CD4-positive, alpha-beta T cell (primary cell): ENCODE results near the gene BABAM2. TPM values are rescaled to one million over a fixed set of nuclear protein-coding genes. Genes with fewer than 3 reads are reported as not detected.

Experiments
- ATAC-seq: fragments of 200-7000 bp; cut with Tn5 transposase; one replicate; pipeline ENCODE4 v1.10.0; 2022; ENCODE audit warnings: mild to moderate bottlenecking; ENCODE audit not compliant: poor library complexity
- CTCF ChIA-PET: fragments of 350-600 bp; sonication (Branson Sonifier 250); formaldehyde crosslinking; loops from one replicate; lab custom pipeline; 2021; ENCODE audit warnings: antibody characterized with exemption, inconsistent platforms; lab: Charles Lee
- POLR2A ChIA-PET: fragments of 350-600 bp; sonication (Branson Sonifier 250); formaldehyde crosslinking; loops from one replicate; lab custom pipeline; 2021; ENCODE audit warnings: antibody characterized with exemption, inconsistent platforms; lab: Charles Lee
- DNase-seq, 14 experiments: peaks; one replicate each; pipeline ENCODE4 v3.0.0-alpha.2; 2013 to 2020; ENCODE audit warnings: mixed read lengths in 2 of 14
- H3K27ac ChIP-seq, 2 donors: one replicate each; pipeline versions ENCODE4 v1.5.1 to v1.7.0; 2013; ENCODE audit warnings: low read length in 2 of 2, low read depth in 1 of 2, mild to moderate bottlenecking in 1 of 2
- H3K27me3 ChIP-seq, 2 experiments: 1 replicate in 1 of 2; 2 replicates in 1 of 2; pipeline versions ENCODE4 v1.6.1 to v1.7.0; 2013; ENCODE audit warnings: low read length in 2 of 2, control low read depth in 1 of 2, mild to moderate bottlenecking in 1 of 2, moderate library complexity in 1 of 2; ENCODE audit not compliant: insufficient read depth in 2 of 2, control insufficient read depth in 1 of 2
- H3K36me3 ChIP-seq: one replicate; pipeline ENCODE4 v1.6.1; 2013; ENCODE audit warnings: low read length, control low read depth; ENCODE audit not compliant: insufficient read depth
- H3K4me1 ChIP-seq: one replicate; pipeline ENCODE4 v1.6.1; 2013; ENCODE audit warnings: low read length, control low read depth; ENCODE audit not compliant: insufficient read depth
- H3K4me3 ChIP-seq: one replicate; pipeline ENCODE4 v1.5.1; 2013; ENCODE audit warnings: mild to moderate bottlenecking, low read length, moderate library complexity
- H3K9me3 ChIP-seq, 2 experiments: 1 replicate in 1 of 2; 2 replicates in 1 of 2; pipeline versions ENCODE4 v1.6.1 to v1.7.0; 2013; ENCODE audit warnings: low read length in 2 of 2, mild to moderate bottlenecking in 2 of 2, control low read depth in 1 of 2, moderate library complexity in 1 of 2; ENCODE audit not compliant: control insufficient read depth in 1 of 2, insufficient read depth in 1 of 2
- H3K27ac Mint-ChIP-seq: one replicate; pipeline ENCODE4 v1.8.0; 2020; ENCODE audit warnings: mixed read lengths
- H3K27me3 Mint-ChIP-seq: one replicate; pipeline ENCODE4 v1.8.0; 2021; ENCODE audit warnings: mixed read lengths
- H3K36me3 Mint-ChIP-seq: one replicate; pipeline ENCODE4 v1.8.0; 2021; ENCODE audit warnings: low read depth, mixed read lengths
- H3K4me1 Mint-ChIP-seq: one replicate; pipeline ENCODE4 v1.8.0; 2021; ENCODE audit warnings: low read depth, mixed read lengths
- H3K4me3 Mint-ChIP-seq: one replicate; pipeline ENCODE4 v1.8.0; 2020; ENCODE audit warnings: mild to moderate bottlenecking, mixed read lengths
- H3K9me3 Mint-ChIP-seq: one replicate; pipeline ENCODE4 v1.8.0; 2020; ENCODE audit warnings: mixed read lengths
- CTCF ChIP-seq: fragments of 200-600 bp; IDR thresholded peaks from one replicate; pipeline ENCODE4 v1.8.0; 2022; ENCODE audit warnings: antibody characterized with exemption, mild to moderate bottlenecking
- intact Hi-C, 2 experiments: fragments of 100-400 bp; cut with DNase I in 1 of 2; cut with micrococcal nuclease in 1 of 2; formaldehyde crosslinking; loops; one replicate each; pipeline versions ENCODE4 v1.15.1 to v1.9.0; 2023 to 2025; cut with DNase I, micrococcal nuclease
- total RNA-seq, 174 experiments: library from RNA in 2 of 174; stranded (reverse) in 2 of 174; gene quantifications; one replicate each; pipeline ENCODE4 v1.2.3 and lab custom pipeline; 2021 to 2026

Gene BABAM2
- total RNA-seq, 2 experiments from 2014 or later = 29.2 to 32.8 TPM

- ATAC-seq (no peak), DNase-seq (no peak)
- TF ChIP-seq CTCF = no peak
- ChIA-PET CTCF (no interaction called here), POLR2A (no interaction called here)
- Mint-ChIP-seq H3K9me3 (peaks cover 4% of the 10 kb centered on the region), H3K4me3 (no peak overlapping the region), H3K27ac (no peak overlapping the region), H3K27me3 (no peaks in the 10 kb centered on the region), H3K4me1 (peaks cover 41% of the 10 kb centered on the region), H3K36me3 (peaks cover 56% of the 10 kb centered on the region)
- no peaks in the 10 kb centered on the region for H3K36me3 ChIP-seq
- H3K4me1 ChIP-seq = peaks cover 13% of the 10 kb centered on the region
- H3K9me3 ChIP-seq = peaks cover 0 to 3% of the 10 kb centered on the region in 2 experiments
- H3K27me3 ChIP-seq = no peaks in the 10 kb centered on the region
- no peak overlapping the region for H3K4me3 ChIP-seq
- intact Hi-C loops = no loop called here
- H3K27ac ChIP-seq = no peak overlapping the region
Observed at GRCh38 chr2:27991146-27991545, 100.6 kb downstream of the BABAM2 start.

GRCh38 chr2:27992787-27993401, 102.4 kb downstream of the BABAM2 start:
- Mint-ChIP-seq H3K36me3 (peaks cover 59% of the 10 kb centered on the region), H3K9me3 (peaks cover 4% of the 10 kb centered on the region), H3K4me1 (peaks cover 24% of the 10 kb centered on the region), H3K27ac (no peak overlapping the region), H3K27me3 (no peaks in the 10 kb centered on the region), H3K4me3 (no peak overlapping the region)
- H3K4me1 ChIP-seq = peaks cover 9% of the 10 kb centered on the region
- no peak for ATAC-seq
- peaks cover 0 to 3% of the 10 kb centered on the region in 2 experiments for H3K9me3 ChIP-seq
- ChIA-PET CTCF (no interaction called here), POLR2A (no interaction called here)
- DNase-seq = no peak
- no peak overlapping the region for H3K27ac ChIP-seq
- TF ChIP-seq CTCF = no peak
- intact Hi-C loops = no loop called here
- H3K4me3 ChIP-seq = no peak overlapping the region
- H3K27me3 ChIP-seq = no peaks in the 10 kb centered on the region
- H3K36me3 ChIP-seq = no peaks in the 10 kb centered on the region

- H3K4me1 Mint-ChIP-seq = peaks cover 19% of the 10 kb centered on the region
- DNase-seq (no peak), ATAC-seq (no peak)
- H3K27ac Mint-ChIP-seq = no peak overlapping the region
- peaks cover 8% of the 10 kb centered on the region for H3K4me1 ChIP-seq
- H3K27me3 Mint-ChIP-seq = no peaks in the 10 kb centered on the region
- CTCF ChIA-PET = no interaction called here
- POLR2A ChIA-PET = no interaction called here
- no peak overlapping the region for H3K4me3 ChIP-seq
- no peak overlapping the region for H3K4me3 Mint-ChIP-seq
- H3K36me3 Mint-ChIP-seq = peaks cover 59% of the 10 kb centered on the region
- H3K9me3 Mint-ChIP-seq = peaks cover 4% of the 10 kb centered on the region
- no peaks in the 10 kb centered on the region for H3K27me3 ChIP-seq
- no peak overlapping the region for H3K27ac ChIP-seq
- H3K36me3 ChIP-seq = no peaks in the 10 kb centered on the region
- TF ChIP-seq CTCF = no peak
- H3K9me3 ChIP-seq = peaks cover 0 to 3% of the 10 kb centered on the region in 2 experiments
- intact Hi-C loops = no loop called here
Observed at GRCh38 chr2:27993402-27993787, 102.9 kb downstream of the BABAM2 start.
